HG03442 (cell line): ENCODE data around the gene BHLHE40.
A peak's percentile ranks its signal among the peaks of the same experiment; 100 is the strongest.

Experiments
- ATAC-seq: cut with Tn5 transposase; IDR thresholded peaks from one replicate; pipeline ENCODE4 v1.9.1; 2021; ENCODE audit warnings: mild to moderate bottlenecking, moderate library complexity; ENCODE audit not compliant: unreplicated experiment

The BHLHE40 gene

DNA sequence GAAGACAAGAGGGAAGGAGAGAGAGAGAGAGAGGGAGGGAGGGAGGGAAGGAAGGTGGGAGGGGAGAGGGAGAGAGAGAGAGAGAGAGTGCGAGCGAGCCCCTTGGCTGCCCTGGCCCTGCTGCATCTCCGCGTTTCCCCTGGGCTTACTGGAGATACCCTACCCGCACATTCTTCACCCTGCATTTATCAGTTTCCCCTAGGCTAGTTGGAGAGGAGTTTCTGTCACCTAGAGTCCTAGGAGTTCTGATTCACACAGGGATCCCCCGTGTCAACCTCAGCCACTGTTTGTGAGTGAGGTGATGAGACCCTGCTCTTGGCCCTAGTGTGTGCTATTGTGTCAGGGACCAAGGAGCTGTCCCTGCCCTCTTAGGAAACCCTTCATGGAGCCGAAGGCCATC lies 18.7 kb downstream of the BHLHE40 start:
- ATAC-seq: no peak

- peak; percentile 61 for ATAC-seq
Measured at GRCh38 chr3:4999531-5000184, 20.4 kb downstream of the BHLHE40 start.

- no peak for ATAC-seq
Measured at GRCh38 chr3:5001135-5001534, 21.9 kb downstream of the BHLHE40 start.

- ATAC-seq: no peak
Measured at GRCh38 chr3:5001805-5002173, 22.6 kb downstream of the BHLHE40 start.

DNA sequence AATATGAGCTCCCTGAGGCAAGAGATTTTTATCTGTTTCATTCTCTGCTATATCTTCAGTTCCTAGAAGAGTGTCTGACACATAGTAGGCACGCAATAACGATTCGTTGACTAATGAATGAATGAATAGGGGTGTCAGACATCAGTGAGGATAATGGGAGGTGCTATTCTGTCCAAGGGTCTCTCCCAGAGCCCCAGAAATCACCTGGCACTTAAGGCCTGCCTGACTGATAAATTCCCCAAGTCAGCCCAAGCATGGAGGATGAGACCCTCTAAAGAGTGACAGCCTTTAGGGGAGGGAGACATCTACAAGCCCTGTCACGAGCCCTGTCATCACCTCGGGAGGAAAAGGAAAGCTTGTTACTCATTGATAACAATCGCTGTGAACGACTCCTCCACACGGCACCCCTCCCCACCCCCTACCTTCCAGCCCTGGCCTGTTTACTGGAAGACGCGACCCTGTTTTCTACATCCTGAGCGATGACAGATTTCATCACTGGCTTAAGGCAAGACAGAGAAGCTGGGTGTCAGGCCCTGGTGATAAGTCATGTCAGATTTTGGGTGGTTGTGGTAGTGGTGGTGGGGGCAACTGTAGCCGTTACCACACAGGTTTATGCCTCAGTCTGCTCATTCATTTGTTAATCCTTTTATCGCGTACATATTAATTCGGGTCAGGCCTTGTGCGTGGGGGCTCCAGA lies 23.1 kb downstream of the BHLHE40 start:
- ATAC-seq: no peak

DNA sequence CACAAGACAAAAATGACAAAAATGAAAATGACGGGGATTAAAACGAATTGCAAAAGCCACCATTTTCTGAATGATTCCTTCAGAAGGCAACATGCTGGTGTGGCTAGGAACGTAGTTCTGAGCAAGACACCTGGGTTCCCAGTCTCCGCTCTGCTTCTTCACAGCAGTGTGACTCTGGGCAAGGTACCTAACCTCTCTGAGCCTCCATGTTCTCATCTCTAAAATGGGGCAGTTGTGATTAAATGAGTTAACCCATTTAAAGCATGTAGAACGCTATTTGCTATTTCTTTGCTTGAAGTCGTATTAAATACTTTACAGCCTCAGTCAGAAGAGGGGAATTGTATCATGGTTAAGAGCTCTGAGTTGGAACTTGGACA lies 23.6 kb downstream of the BHLHE40 start:
- ATAC-seq: no peak

DNA sequence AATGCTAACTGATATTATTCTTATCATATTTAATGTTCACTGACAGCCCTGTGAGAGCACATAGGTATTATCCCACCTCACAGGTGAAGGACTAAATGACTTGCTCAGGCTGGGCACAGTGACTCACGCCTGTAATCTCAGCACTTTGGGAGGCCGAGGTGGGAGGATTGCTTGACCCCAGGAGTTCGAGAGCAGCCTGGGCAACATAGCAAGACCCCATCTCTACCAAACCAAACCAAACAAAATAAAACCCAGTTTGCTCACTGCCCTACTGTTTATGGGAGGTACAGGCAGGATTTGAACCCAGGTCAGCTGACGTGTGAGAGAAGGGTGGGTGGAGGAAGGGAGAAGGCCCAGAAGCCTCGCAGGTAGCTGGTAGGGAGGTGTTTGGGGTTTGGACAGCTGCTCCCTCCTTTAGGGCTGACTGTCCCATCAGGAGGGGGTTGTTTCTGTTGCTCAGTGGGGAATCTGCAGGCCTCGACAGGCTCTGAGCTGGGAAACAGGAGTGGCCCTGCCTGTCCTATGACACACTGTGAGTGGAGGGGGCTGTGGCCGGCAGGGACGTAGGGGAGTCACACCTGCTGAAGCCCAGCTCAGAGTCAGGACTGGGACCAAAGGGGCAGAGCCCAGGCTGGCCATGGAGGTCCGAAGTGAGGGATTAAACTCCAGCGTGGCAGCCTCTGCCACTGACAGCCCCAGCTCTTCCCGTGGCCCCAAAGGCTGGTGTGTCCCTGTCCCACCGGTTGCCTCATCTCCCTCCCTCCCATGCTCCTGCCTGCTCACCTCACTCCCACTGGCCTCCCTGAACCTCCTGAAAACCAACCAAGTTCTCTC lies 25.3 kb downstream of the BHLHE40 start:
- no peak for ATAC-seq

DNA sequence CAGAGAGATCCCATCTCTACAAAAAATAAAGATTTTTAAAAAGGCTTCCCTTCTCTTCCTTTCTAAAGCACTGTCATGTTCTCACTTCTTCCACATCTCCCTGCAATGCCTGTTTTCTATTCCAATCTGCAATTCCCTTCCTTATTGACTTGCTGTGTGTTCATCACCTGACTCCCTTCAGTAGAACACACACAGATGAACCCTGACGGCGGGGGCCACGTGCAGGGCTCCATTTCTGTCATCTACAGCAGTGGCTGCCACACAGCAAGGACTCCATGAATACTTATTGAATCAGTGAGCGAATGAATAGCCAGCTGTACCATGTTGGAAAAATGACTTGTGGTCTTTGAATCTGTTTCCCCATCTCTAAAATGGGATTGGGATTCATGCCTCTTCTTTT lies 26.1 kb downstream of the BHLHE40 start:
- ATAC-seq: no peak

GRCh38 chr3:5006755-5007202 lies 27.5 kb downstream of the BHLHE40 start:
- ATAC-seq: peak; percentile 72

DNA sequence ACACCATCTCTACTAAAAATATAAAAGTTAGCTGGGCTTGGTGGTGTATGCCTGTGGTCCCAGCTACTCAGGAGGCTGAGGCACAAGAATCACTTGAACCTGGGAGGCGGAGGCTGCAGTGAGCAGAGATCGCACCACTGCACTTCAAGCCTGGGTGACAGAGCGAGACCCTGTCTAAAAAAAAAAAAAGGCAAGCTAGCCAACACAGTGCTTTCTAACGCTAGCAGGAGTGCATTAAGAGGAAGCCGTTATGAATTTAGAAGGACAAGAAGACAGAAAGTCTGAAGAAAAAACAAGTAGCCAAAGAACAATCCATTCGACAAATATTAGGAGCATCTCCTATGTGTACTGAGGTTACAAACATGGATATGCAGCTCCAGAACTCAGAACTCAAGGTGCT lies 28.6 kb downstream of the BHLHE40 start:
- ATAC-seq: no peak

DNA sequence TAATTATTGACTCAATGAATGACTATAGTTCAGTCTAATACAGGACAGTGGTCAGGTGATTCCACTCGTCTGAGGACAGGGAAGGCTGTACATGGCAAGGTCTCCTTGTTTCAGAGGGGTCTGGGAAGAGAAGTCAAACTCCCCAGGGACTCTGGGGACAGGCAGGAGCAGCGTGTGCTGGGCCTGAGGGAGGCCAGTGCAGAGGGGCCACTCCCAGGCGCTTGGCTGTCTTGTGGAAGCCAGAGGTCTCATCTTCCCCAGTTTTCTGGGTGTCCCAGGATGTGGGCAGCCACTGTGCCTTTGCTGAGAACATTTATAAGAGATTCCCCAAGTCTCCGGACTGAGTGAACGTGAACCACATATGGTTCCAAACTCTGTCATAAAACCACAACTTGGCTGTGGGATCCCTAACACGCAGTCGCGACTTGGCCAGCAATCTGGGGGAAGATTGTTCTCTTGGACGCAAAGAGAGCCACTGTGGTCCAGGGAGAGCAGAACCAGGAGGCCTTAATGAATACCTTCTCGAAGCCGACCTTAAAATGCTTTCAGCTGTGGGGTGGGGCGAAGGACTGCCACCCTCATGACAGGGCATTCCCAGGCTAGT lies 30.4 kb downstream of the BHLHE40 start:
- ATAC-seq: no peak

- no peak for ATAC-seq
Measured at GRCh38 chr3:5010140-5010539, 30.9 kb downstream of the BHLHE40 start.

- ATAC-seq: no peak
Measured at GRCh38 chr3:5010706-5011554, 31.7 kb downstream of the BHLHE40 start.

DNA sequence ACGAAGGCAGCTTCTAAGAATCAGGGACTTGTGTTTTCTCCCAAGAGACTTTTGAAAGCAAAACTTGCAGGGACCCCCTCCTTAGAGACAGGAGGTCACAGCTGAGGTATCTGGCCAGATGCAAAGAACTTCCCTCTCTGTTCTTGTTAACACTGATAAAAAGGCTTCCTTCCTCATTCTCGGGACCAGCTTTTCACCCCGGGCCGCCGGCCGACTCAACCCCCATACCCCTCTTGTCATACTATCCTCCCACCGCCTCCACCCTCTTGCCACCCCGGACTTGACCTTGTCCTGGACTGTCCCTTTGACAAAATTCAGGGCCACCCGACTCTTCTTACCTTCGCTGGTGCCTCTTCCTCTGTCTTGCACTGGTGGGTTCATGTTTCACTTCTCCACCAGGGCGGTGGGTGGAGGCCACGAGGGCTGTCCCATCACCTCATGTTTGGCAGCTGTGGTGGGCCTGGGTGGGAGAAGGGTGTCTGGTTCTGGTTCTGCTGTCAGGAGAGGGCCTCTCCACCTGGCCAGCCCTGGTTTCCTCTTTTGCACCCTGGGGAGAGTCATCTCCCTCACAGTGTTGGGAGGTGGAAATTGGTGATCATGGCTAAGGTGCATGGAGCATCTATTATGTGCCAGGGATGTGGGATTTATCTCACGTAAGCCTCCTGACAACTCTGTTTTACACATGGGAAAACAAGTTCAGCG lies 32.5 kb downstream of the BHLHE40 start:
- ATAC-seq: peak; percentile 45

GRCh38 chr3:5012367-5012766 lies 33.1 kb downstream of the BHLHE40 start:
- no peak for ATAC-seq

DNA sequence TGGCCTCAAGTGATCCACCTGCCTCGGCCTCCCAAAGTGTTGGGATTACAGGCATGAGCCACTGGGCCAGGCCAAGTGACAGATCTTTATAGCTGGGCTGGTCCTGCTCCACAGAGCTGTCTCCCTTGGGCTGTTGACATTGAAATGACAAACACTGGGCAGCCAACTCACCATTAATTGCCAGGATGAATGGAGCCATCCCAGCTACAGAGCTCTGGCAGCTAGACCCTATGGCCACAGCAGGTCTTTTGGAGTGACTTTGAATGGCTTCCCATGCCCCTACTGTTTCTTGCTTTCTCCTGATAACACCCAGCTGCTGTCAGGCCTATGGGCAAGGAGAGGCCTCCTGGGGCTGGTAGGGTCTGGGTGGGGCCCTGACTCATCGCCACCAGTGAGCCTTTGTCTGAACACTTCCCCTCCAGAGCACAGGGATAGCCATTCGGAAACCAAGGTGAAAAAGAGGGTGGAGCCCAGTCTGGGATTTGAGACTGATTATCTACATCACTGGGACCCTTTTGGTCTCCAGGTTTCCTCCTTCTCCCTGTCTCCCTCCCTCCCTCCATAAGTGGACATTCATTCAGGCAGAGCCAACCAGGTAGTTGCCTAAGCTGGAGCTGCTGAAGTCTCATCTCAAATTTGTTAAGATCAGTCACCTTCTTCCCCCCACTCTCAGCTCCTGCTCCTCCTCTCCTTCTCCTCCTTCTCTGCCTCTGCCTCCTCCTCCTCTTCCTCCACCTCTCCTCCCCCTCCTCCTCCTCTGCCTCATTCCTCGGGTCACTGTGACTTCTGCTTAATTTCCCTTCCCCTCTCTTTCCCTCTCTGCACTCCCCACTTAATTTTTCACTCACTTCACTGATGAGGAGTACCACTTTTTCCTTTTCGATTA lies 34.0 kb downstream of the BHLHE40 start:
- ATAC-seq: no peak

DNA sequence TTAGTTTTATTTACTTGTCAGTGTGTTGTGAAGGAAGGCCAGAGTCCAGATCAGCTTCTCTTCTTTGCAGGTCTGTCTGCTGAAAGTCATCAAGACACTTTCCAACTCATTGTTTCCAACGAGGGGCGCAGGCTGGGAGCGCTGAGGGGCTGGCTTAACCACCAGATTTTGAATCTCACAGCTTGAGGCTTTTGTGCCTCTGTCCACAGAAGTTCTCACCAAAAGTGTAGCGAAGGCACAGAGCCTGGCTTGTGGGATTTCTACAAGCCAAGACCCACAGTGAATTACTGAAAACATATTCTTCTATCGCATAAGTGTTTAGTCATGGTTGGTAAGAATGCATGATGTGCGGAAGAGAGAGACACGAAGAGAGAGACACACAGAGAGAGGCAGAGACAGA lies 35.2 kb downstream of the BHLHE40 start:
- ATAC-seq: no peak

- ATAC-seq: no peak
Measured at GRCh38 chr3:5015056-5015455, 35.8 kb downstream of the BHLHE40 start.
